Mammary epithelial cell (primary cell): ENCODE measurements around the gene IL1RL2.

Source experiments
- EZH2 ChIP-seq: IDR thresholded peaks from 2 replicates; pipeline ENCODE4 v1.6.1; 2012; ENCODE audit warnings: low read length, inconsistent platforms, borderline replicate concordance
- TF ChIP-seq, protein P1 (sequence below), 2 donors: IDR thresholded peaks in 1 of 2; conservative IDR thresholded peaks in 1 of 2; 2 replicates each; pipeline ENCODE4 v1.5.1; 2011 to 2012; ENCODE audit warnings: inconsistent platforms in 2 of 2, low read length in 2 of 2, mild to moderate bottlenecking in 2 of 2, control low read depth in 1 of 2, low read depth in 1 of 2; ENCODE audit not compliant: insufficient read depth in 1 of 2; ENCODE audit errors: extremely low read depth in 1 of 2

DNA sequence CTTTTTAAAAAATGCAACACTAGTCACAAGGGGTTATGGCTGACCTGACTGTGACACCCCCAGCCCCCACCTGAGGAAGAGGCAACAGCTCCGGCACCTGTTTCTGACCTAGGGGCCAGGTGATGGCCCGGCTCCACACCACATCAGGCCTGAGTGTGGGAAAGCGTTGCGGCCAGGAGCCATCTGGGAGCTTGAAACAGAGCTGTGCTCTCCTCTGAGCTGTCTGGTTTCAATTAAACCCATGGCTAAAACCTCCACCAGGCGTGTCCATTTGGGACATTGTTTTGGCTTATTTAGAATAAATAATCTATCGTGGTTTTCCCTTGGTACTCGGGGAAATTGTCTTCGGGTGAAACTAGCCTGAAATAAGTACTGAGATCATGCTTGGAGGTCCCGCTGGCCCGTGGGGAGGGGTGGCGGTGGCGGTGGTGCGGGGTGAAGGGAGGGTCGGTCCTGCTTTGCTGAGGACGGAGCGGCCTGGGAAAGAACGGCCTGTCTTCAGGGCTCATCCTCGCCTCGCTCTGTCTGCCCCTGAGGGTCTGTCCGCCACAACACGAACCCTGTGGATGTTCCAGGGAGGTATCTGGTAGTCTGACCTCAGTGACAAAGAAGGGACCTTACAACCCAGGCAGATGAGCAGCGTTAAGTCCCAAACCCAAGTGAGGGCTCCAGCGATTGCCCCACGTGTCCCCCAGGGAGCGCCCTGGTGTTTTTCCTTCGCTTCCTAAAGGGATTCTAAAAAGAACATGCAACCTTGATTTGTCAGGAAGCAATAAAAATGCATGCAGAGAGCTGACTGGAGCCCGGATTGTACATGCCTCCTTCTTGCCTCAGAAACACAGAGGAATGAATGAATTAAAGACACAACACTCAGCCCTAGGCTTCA lies 58.7 kb downstream of the IL1RL2 start:
- TF ChIP-seq, protein P1, sequence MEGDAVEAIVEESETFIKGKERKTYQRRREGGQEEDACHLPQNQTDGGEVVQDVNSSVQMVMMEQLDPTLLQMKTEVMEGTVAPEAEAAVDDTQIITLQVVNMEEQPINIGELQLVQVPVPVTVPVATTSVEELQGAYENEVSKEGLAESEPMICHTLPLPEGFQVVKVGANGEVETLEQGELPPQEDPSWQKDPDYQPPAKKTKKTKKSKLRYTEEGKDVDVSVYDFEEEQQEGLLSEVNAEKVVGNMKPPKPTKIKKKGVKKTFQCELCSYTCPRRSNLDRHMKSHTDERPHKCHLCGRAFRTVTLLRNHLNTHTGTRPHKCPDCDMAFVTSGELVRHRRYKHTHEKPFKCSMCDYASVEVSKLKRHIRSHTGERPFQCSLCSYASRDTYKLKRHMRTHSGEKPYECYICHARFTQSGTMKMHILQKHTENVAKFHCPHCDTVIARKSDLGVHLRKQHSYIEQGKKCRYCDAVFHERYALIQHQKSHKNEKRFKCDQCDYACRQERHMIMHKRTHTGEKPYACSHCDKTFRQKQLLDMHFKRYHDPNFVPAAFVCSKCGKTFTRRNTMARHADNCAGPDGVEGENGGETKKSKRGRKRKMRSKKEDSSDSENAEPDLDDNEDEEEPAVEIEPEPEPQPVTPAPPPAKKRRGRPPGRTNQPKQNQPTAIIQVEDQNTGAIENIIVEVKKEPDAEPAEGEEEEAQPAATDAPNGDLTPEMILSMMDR (conservative IDR thresholded peaks at IDR 0.05 in 1 of 2, IDR thresholded peaks at IDR 0.05 in 1 of 2; ENCODE audit: extremely low read depth in 1 of 2, insufficient read depth in 1 of 2, low read depth in 1 of 2, low read length in 2 of 2) = no peak
- TF ChIP-seq EZH2 = no peak
